HG02678 (cell line): ENCODE measurements around the gene CCDC157.
"Not testable (repeated sequence)": the region's sequence is repeated elsewhere in the genome, so short reads cannot be mapped to it uniquely, and the experiment has no call there.

Experiments used
- ATAC-seq: cut with Tn5 transposase; IDR thresholded peaks from one replicate; pipeline ENCODE4 v1.9.1; 2021; ENCODE audit warnings: mild to moderate bottlenecking, moderate library complexity; ENCODE audit not compliant: unreplicated experiment

CCDC157 gene

DNA sequence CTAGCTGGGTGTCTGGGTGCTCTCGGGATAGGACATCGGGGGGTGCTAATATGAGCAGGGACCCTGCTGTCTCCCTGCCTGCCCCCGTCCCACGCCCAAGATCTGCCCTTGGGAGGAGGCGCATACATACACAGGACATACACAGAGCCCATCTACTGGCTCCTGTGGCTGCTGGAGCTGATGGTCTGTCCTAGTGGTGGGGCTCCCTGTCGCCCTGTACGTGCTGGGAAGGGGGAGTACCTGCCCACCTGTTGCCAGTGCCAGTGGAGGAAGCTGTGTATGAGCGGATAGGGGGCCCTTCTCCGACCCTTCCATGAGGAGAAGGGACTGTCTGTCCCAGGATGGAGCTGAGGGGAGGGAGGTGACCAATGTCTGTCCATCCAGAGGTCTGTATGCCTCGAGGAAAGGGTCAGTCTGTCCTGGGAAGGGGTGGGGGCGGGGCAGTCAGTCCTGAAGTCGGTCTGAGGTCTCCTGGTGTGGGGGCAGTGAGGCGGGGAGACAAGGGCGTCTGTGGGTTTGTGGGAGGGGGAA lies 31.0 kb upstream of the CCDC157 start:
- ATAC-seq: no peak

DNA sequence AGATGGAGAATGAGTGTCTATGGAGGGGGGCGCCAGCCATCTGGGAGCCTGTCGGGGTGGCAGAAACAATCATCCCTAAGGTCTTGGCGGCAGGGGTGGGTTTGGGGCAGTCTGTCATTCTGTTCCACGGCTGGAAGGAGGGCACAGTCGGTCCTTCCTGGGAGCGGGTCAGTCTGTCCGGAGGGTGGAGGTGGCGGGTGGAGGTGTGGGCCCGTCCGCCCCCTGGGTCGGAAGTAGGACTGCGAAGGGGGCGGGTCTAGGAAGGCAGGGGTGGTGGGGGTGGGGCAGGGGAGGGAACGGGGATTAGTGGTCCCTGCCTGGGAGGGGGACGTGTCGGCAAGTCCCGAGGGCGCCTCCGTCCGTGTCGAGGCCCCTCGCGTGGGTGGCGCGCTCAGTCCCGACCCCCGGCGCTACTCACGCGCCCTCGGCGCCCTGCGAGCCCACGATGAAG lies 30.5 kb upstream of the CCDC157 start:
- ATAC-seq: peak; percentile 25

DNA sequence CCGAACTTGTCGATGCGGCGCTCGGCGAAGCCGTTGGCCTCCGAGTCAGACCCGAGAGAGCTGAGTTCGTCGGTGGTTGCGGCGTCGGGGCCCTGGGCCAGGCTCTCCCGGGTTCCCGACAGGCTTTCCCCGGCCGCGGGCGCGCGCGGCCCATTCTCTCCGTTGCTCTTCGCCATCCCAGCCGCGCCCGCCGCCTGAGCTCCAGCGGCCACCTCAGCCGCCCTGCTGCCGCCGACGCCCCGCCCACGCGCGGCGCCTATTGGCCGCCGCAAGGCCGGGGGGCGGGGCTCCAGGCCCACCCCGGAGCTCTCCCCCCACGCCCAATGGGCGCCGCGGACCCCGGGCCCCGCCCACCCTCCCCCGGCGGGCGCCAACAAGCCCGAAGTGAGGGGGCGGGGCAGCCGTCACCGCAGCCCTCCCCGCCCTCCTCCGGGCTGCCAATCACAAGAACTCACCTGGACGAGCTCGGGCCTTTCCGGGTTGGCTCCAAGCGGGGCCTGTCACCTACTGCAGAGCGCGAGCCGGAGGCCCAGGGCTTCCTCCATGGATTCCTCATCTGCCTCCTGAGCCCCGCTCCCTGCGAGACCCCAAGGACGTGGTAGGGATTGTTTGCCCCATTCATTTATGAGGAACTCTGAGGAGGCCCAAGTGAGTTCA lies 30.0 kb upstream of the CCDC157 start, which contains the start of gene TBC1D10A:
TSS of gene TBC1D10A (minus strand) at position 236 of the 657 bp plus-strand sequence. CDS start at position 176, 60 bp downstream.
- ATAC-seq: peak; percentile 89

DNA sequence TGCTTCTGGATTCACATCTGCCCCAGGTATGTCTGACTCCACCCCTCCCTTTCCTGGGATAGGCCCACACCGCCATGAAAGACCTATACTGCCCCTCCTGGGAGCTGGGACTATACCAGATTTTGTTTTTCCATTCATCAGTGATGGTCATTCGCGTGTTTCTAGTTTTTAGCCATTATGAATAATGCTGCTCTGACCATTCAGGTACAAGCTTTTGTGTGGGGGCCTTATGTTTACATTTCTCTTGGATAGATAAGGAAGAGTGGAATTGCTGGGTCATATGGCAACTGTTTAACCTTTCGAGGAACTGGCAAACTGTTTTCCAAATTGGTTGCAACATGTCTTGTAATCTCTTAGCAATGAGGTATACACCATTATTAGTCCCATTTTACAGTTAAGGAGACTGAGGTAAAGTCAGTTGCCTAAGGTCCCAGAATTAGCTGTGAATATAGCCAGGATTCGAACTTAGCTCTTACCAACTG lies 28.9 kb upstream of the CCDC157 start:
- no peak for ATAC-seq

DNA sequence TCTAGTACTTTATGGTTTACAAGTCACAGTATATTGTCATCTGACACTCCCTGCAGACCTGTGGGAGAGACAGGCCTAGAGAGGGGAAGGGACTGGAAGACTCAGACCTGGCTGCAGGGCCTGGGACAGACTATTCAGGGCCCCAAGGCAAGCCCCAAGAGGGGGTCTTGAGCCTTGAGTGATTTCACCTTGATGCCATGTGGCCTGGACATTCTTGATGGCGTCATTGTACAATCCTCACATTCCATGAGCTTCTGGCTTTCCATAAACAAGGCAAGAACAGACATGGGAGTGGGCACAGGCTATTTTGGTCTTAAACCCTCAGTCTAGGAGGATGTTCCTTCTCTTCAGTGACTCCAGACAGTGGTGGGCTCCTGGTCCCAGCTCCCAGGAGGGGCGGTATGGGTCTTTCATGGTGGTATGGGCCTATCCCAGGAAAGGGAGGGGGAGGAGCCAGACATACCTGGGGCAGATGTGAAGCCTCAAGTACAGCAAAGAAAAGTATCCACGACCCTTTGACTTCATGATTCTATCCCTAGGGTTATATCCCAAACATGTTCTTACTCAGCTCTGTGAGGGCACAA lies 28.2 kb upstream of the CCDC157 start:
- ATAC-seq: no peak

DNA sequence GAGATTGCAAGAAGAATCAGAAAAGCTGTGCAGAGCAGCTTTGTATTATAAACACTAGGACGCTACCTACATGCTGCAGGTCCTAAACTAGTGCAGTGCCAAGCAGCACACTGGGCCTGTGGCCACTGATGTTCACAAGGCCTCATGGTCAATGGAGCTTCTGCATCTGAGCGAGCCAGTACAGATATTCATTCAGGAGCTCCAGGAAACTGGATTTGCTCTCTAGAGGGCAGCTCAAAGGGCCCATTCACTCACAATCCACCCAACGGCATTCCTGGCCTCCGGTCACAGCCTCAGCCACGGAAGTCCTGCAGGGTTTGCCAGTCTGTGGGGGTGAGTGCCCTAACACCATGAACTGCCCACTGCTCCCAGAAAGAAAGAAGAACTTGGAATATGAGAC lies 24.3 kb upstream of the CCDC157 start:
- ATAC-seq: no peak

- ATAC-seq: no peak
Observed at GRCh38 chr22:30332994-30333706, 23.7 kb upstream of the CCDC157 start.

DNA sequence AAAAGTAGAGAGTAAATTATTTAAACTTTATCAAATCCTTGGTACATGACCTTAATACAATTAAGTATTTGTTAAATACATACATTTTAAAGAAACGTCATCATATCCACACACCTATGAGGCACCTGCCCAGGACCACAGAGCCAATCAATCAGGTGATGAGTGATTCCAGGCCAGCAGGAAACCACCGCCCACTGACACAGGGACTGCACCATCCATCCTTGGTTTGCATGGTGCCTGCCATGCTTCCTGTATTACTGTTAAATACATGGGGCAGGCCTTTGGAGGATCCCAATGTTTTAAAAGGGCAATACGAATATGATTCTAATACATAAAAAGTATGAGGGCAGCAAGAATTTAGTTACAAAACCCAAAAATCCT lies 23.1 kb upstream of the CCDC157 start:
- no peak for ATAC-seq

DNA sequence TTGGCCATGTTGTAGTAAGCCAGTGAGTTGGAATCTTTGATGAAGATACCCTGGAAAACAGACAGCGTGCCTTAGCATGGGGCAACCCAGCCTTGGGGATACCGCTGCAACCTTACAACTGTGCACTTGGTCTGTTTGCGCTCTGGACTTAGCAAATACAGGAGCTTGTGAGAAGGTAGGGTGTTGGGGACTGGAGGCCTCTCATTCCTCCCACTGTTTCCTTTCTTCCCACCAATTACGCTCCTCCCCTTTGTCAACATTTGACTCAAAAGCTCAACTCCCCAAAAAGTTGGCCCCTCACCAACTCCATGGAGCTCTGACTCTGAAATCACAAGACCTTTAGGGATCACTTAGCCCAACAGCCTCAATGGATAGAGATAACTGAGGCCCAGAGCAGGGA lies 22.2 kb upstream of the CCDC157 start:
- no peak for ATAC-seq

GRCh38 chr22:30335236-30335635 lies 21.6 kb upstream of the CCDC157 start:
- ATAC-seq: no peak

GRCh38 chr22:30336752-30337460 lies 19.9 kb upstream of the CCDC157 start:
- no peak for ATAC-seq

- no peak for ATAC-seq
Observed at GRCh38 chr22:30337461-30337778, 19.4 kb upstream of the CCDC157 start.

- ATAC-seq: not testable (repeated sequence)
Observed at GRCh38 chr22:30338341-30338740, 18.5 kb upstream of the CCDC157 start.

DNA sequence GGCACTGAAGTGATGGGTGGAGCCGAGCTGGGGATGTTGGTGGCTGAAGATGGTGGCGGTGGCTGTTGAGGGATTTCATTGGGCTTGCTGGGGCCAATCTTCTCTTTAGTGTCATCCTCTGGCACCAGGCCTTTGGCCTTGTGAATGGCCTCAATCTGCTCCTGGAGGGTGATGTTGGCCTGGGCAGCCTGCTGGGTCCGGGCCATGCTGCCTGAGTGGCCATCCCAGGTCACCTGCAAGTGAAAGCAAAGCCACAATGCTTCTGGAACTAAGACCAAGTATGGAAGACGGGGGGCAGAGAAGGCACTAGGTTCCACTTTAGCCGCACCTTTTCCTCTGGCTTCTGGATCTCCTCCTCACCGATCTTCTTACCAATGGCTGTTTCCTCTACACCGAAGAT lies 18.0 kb upstream of the CCDC157 start:
- ATAC-seq: no peak

GRCh38 chr22:30340911-30341685 lies 15.7 kb upstream of the CCDC157 start:
- ATAC-seq: no peak

DNA sequence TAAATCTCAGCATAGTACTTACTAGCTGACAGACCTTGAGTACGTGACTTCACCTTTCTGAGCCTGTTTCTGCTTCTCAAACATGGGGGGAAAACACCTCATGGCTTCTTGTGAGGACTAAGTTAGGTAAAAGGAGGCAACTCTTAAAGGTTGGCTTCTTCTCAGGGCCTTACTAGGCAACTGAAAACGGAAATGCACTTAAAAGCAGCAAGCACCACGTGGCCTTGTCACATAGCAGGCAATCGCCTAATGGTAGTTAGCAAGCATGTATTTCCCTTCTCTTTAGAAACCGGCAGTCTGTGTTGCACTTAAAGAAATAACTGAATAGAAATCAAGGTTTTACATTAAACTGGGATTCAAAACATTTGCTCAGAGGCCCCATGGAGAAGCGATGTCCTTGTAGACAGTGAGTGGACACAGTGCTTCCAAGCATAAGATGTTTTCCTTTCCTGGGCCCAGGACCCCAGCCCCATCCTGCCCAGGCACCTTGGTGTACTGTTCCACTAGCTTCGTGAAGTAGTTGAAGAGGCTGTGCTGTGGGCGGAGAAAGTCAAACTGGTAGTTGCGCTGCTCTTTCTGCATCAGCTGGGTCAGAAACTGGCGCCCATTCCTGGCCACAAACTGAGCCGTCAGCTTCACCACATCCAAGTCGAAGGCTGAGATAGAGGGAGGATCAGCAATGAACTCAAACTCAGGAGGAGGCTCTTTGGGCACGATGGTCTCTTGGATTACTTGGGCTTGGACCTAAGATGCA lies 12.2 kb upstream of the CCDC157 start:
- ATAC-seq: no peak

DNA sequence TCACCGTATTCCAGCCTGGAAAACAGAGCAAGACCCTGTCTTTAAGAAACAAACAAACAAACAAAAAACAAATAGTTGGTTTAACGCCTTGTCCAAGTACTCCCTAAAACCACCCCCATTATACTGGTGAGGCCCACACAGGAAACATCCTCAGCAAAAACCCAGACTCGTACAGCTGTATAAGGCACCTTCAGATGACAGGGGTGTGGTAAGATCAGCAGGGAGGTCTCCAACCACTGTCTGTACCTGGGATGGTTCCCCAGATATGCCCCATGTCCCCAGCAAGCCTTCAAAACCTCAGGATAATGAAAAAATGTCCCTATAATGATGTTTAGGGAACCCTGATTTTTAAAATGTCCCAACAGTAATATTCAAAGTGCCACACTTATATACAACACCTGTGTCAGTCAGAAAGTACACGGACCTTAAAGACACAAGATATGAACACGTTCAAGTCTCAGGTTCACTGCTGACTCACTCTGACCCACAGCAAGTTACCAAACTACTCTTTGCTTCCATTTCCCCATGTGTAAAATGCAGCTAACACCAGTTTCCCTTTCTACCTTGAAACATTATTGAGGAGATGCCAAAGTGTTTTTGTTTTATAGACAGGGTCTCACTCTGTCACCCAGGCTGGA lies 9.4 kb upstream of the CCDC157 start:
- no peak for ATAC-seq

GRCh38 chr22:30348404-30348803 lies 8.4 kb upstream of the CCDC157 start:
- no peak for ATAC-seq

- no peak for ATAC-seq
Observed at GRCh38 chr22:30348809-30349208, 8.0 kb upstream of the CCDC157 start.
